Brain microvascular endothelial cell (primary cell): Measurements from ENCODE around the gene PDE4D.

Experiments used
- DNase-seq: peaks from one replicate; pipeline ENCODE4 v3.0.0-alpha.2; 2020
- H3K27ac ChIP-seq: fragments of 250-450 bp; sonication (Bioruptor Pico); 2 replicates; pipeline ENCODE4 v1.5.1; 2020; ENCODE audit warnings: mild to moderate bottlenecking, moderate library complexity
- H3K27me3 ChIP-seq: fragments of 250-450 bp; sonication (Bioruptor Pico); replicated peaks from 2 replicates; pipeline ENCODE4 v1.5.1; 2020; ENCODE audit warnings: mild to moderate bottlenecking
- H3K36me3 ChIP-seq: fragments of 250-450 bp; sonication (Bioruptor Pico); replicated peaks from 2 replicates; pipeline ENCODE4 v1.5.1; 2020; ENCODE audit warnings: mild to moderate bottlenecking
- H3K4me3 ChIP-seq: 2 replicates; pipeline ENCODE4 v1.5.1; 2011; ENCODE audit warnings: low read depth, mild to moderate bottlenecking, control low read depth, low read length, moderate library complexity
- in situ Hi-C: cut with HindIII; loops from 2 replicates; pipeline ENCODE4 v1.10.0; 2017; ENCODE audit warnings: low sequenced_read_pairs, low pct_ligation_motif_present
- TF ChIP-seq, protein P1 (sequence below): IDR thresholded peaks from 2 replicates; pipeline ENCODE4 v1.5.1; 2011; ENCODE audit warnings: low read depth, mild to moderate bottlenecking, moderate library complexity, low read length, control low read depth, inconsistent platforms; ENCODE audit errors: missing control alignments

Gene PDE4D

GRCh38 chr5:59286510-59286909 is 607.0 kb downstream of the PDE4D start:
- in situ Hi-C loops: no loop called here
- TF ChIP-seq, protein P1, sequence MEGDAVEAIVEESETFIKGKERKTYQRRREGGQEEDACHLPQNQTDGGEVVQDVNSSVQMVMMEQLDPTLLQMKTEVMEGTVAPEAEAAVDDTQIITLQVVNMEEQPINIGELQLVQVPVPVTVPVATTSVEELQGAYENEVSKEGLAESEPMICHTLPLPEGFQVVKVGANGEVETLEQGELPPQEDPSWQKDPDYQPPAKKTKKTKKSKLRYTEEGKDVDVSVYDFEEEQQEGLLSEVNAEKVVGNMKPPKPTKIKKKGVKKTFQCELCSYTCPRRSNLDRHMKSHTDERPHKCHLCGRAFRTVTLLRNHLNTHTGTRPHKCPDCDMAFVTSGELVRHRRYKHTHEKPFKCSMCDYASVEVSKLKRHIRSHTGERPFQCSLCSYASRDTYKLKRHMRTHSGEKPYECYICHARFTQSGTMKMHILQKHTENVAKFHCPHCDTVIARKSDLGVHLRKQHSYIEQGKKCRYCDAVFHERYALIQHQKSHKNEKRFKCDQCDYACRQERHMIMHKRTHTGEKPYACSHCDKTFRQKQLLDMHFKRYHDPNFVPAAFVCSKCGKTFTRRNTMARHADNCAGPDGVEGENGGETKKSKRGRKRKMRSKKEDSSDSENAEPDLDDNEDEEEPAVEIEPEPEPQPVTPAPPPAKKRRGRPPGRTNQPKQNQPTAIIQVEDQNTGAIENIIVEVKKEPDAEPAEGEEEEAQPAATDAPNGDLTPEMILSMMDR: no peak
- Histone ChIP-seq H3K4me3 (no peak overlapping the region), H3K36me3 (no peaks in the 10 kb centered on the region), H3K27ac (no peak overlapping the region), H3K27me3 (no peaks in the 10 kb centered on the region)
- DNase-seq: no peak

DNA sequence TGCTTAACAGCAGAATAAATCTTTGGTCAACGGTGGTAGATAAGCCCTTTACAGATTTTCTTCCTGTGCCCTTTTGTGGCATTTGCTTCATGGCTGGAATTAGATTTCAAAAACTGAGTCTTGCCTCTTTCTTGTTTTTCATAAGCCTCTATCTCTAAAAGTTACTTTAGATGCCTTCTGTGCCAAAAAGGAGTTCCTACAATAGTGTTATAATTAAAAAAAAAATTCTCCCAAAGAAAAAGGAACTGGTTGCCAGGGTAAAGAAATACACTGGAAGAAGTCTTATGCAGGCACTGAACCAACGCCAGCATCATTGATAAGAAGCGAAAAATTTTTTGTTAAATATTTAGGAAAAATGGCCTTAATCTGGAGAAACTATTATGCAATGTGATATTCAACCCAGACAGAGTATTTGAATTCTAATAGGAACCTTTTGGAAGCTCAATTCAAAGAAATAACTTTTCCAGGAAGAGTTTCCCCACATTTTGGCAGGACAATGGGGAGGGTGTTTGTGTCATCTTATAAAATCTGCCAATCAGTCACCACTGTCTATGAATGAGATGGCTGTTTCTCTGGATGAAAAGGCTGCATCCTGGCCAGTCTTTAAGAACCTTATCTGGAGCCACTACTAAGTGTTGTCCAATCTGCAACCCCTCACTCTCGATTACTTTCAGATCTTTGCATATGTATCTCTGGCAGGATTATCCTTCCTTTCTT is 608.1 kb downstream of the PDE4D start:
- in situ Hi-C loops: no loop called here
- TF ChIP-seq, protein P1: no peak
- no peak overlapping the region for H3K27ac ChIP-seq
- no peaks in the 10 kb centered on the region for H3K36me3 ChIP-seq
- DNase-seq: no peak
- no peak overlapping the region for H3K4me3 ChIP-seq
- H3K27me3 ChIP-seq: no peaks in the 10 kb centered on the region

DNA sequence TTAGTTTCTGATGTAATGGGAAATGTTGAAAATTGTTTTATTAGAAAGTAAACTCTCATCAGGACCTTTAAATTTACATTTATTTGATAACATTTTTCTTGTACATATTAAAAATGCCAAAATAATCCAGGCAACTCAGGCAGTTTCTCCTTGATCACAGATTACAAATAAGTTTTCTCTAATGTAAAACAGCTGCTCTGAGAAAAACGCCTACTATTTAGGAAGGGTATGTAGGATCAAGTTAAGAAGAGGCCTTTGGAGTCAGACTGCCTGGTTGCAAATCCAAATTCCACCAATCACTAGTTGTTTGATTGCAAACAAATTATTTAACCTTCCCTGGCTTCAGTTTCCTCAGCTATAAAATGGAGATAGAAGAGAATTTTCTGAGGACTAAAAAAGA is 610.8 kb downstream of the PDE4D start:
- Histone ChIP-seq H3K27me3 (no peaks in the 10 kb centered on the region), H3K4me3 (no peak overlapping the region), H3K36me3 (no peaks in the 10 kb centered on the region), H3K27ac (no peak overlapping the region)
- in situ Hi-C loops: no loop called here
- TF ChIP-seq, protein P1: no peak
- DNase-seq: no peak

DNA sequence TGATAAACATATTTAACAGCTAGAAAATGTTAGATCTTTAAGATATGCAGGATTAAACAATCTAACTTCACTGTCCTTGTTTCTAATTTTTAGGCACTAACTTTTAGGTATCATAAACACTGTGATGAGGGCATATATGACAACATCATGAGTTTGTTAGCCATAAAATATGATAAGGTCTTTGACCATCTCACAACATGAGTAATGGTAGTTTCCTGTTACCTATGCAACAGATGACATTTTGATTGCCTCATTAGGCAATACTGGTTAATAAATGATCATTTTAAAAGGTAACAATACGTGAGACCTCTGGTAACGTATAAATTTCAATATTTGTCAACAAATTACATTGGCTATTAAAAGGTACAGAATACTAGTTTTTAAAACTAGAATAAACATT is 613.5 kb downstream of the PDE4D start:
- no peaks in the 10 kb centered on the region for H3K27me3 ChIP-seq
- H3K4me3 ChIP-seq: no peak overlapping the region
- no peaks in the 10 kb centered on the region for H3K36me3 ChIP-seq
- in situ Hi-C loops: no loop called here
- TF ChIP-seq, protein P1: no peak
- H3K27ac ChIP-seq: no peak overlapping the region
- no peak for DNase-seq

DNA sequence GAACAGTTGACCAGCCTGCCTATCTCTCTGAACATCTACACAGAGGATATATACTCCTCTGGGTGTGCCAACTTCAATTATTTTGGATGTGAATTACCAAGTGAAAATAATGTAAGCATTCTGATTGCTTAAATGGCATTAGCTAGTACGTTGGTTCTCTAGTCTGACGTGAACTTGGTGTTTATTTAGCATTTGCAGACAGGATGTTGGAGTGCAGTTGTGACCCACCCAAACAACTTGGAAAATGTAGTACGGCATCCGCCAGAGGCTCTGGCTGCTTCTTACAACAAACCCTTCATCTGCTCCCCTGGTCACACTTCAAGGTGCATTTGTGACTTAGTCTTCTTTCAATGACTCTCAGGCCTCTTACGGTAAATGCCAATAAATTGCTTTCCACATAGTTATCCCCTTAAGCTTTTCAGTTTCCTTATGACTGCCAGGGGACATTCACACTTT is 616.6 kb downstream of the PDE4D start:
- TF ChIP-seq, protein P1: no peak
- H3K27me3 ChIP-seq: no peaks in the 10 kb centered on the region
- peak; percentile 40 for DNase-seq
- H3K36me3 ChIP-seq: no peaks in the 10 kb centered on the region
- in situ Hi-C loops: no loop called here
- H3K4me3 ChIP-seq: no peak overlapping the region
- no peak overlapping the region for H3K27ac ChIP-seq

DNA sequence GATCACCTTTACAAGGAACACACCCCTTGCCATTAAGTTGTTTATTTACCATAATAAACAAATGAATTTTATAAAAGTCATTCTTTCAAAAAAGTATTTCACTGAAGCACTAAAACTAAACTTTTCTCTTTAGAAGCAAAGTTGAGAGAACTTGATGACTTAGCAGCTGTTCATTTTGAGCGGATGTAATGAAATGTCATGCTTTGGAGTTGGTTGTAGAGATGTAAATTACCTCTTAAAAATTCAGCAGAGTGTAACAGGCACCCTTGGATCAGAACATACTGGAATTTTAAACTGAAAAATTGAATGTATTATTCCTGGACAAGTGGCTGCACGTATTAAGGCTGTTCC is 617.2 kb downstream of the PDE4D start:
- no peak for DNase-seq
- TF ChIP-seq, protein P1: no peak
- Histone ChIP-seq H3K27me3 (no peaks in the 10 kb centered on the region), H3K27ac (peak overlapping the region; percentile 86), H3K4me3 (peak overlapping the region; percentile 62), H3K36me3 (no peaks in the 10 kb centered on the region)
- in situ Hi-C loops: no loop called here
